Mesenchymal stem cell (in vitro differentiated cells and primary cell): Measurements from ENCODE around the gene LHX3.
"Not testable (repeated sequence)": the region's sequence is repeated elsewhere in the genome, so short reads cannot be mapped to it uniquely, and the experiment has no call there.

Experiments used
- DNase-seq: peaks from one replicate; pipeline ENCODE4 v3.0.0-alpha.2; 2013
- H2AFZ ChIP-seq: one replicate; pipeline ENCODE4 v1.6.1; 2013; ENCODE audit warnings: low read depth, mild to moderate bottlenecking, control low read depth, inconsistent platforms, low read length, moderate library complexity
- H2AK5ac ChIP-seq: 2 replicates; pipeline ENCODE4 v1.6.1; 2013; ENCODE audit warnings: low read length, moderate library complexity, mild to moderate bottlenecking, inconsistent platforms; ENCODE audit not compliant: severe bottlenecking
- H2BK120ac ChIP-seq: one replicate; pipeline ENCODE4 v1.6.1; 2013; ENCODE audit warnings: low read depth, mild to moderate bottlenecking, inconsistent platforms, low read length, moderate library complexity
- H2BK12ac ChIP-seq, 2 experiments: one replicate each; pipeline ENCODE4 v1.6.1; 2013; ENCODE audit warnings: inconsistent platforms in 2 of 2, low read length in 2 of 2, mild to moderate bottlenecking in 2 of 2, moderate library complexity in 2 of 2, control low read depth in 1 of 2
- H2BK15ac ChIP-seq: one replicate; pipeline ENCODE4 v1.6.1; 2013; ENCODE audit warnings: mild to moderate bottlenecking, low read depth, inconsistent platforms; ENCODE audit not compliant: poor library complexity, severe bottlenecking
- H2BK5ac ChIP-seq: 2 replicates; pipeline ENCODE4 v1.6.1; 2013; ENCODE audit warnings: low read depth, mild to moderate bottlenecking, low read length, control low read depth, inconsistent platforms; ENCODE audit not compliant: poor library complexity, severe bottlenecking
- H3K14ac ChIP-seq, 2 experiments: one replicate each; pipeline ENCODE4 v1.6.1; 2013; ENCODE audit warnings: inconsistent platforms in 2 of 2, low read length in 2 of 2, control low read depth in 1 of 2, mild to moderate bottlenecking in 1 of 2, moderate library complexity in 1 of 2
- H3K18ac ChIP-seq, 2 experiments: one replicate each; pipeline ENCODE4 v1.6.1; 2013; ENCODE audit warnings: inconsistent platforms in 2 of 2, low read length in 2 of 2, control low read depth in 1 of 2, low read depth in 1 of 2, mild to moderate bottlenecking in 1 of 2
- H3K23ac ChIP-seq, 2 experiments: one replicate each; pipeline ENCODE4 v1.6.1; 2013; ENCODE audit warnings: inconsistent platforms in 2 of 2, low read length in 2 of 2, mild to moderate bottlenecking in 2 of 2, moderate library complexity in 2 of 2, control low read depth in 1 of 2
- H3K27ac ChIP-seq: 2 replicates; pipeline ENCODE4 v1.5.1; 2013; ENCODE audit warnings: mild to moderate bottlenecking, moderate library complexity, low read length, control low read depth, inconsistent platforms; ENCODE audit not compliant: poor library complexity, severe bottlenecking
- H3K27me3 ChIP-seq, 2 experiments: 2 replicates each; pipeline versions ENCODE4 v1.6.1 to v1.7.0; 2013; ENCODE audit warnings: low read length in 2 of 2, mild to moderate bottlenecking in 2 of 2, moderate library complexity in 2 of 2, control low read depth in 1 of 2, inconsistent platforms in 1 of 2; ENCODE audit not compliant: control insufficient read depth in 1 of 2, insufficient read depth in 1 of 2
- H3K36me3 ChIP-seq, 2 experiments: 2 replicates each; pipeline versions ENCODE4 v1.6.1 to v1.7.0; 2013; ENCODE audit warnings: low read length in 2 of 2, control low read depth in 1 of 2, inconsistent platforms in 1 of 2, low read depth in 1 of 2, mild to moderate bottlenecking in 1 of 2; ENCODE audit not compliant: insufficient read depth in 2 of 2, control insufficient read depth in 1 of 2
- H3K4ac ChIP-seq, 2 experiments: one replicate each; pipeline ENCODE4 v1.6.1; 2013; ENCODE audit warnings: inconsistent platforms in 2 of 2, low read length in 2 of 2, mild to moderate bottlenecking in 2 of 2, moderate library complexity in 2 of 2, control low read depth in 1 of 2, low read depth in 1 of 2
- H3K4me1 ChIP-seq: 2 replicates; pipeline ENCODE4 v1.6.1; 2013; ENCODE audit warnings: low read depth, low read length, control low read depth; ENCODE audit not compliant: control insufficient read depth, insufficient read depth
- H3K4me2 ChIP-seq: 2 replicates; pipeline ENCODE4 v1.6.1; 2013; ENCODE audit warnings: low read length, mild to moderate bottlenecking, inconsistent platforms; ENCODE audit not compliant: poor library complexity, severe bottlenecking
- H3K4me3 ChIP-seq, 2 experiments: 2 replicates each; pipeline versions ENCODE4 v1.5.1 to v1.7.0; 2013; ENCODE audit warnings: low read length in 2 of 2, mild to moderate bottlenecking in 2 of 2, control low read depth in 1 of 2, low read depth in 1 of 2; ENCODE audit not compliant: insufficient read depth in 1 of 2
- H3K79me1 ChIP-seq: replicated peaks from 2 replicates; pipeline ENCODE4 v1.6.1; 2013; ENCODE audit warnings: mild to moderate bottlenecking, control low read depth, low read length, inconsistent platforms; ENCODE audit not compliant: poor library complexity, severe bottlenecking
- H3K9ac ChIP-seq: 2 replicates; pipeline ENCODE4 v1.7.0; 2013; ENCODE audit warnings: mild to moderate bottlenecking, low read length, moderate library complexity
- H3K9me3 ChIP-seq: 2 replicates; pipeline ENCODE4 v1.7.0; 2013; ENCODE audit warnings: mild to moderate bottlenecking, low read length; ENCODE audit not compliant: control insufficient read depth
- H4K8ac ChIP-seq: one replicate; pipeline ENCODE4 v1.6.1; 2013; ENCODE audit warnings: inconsistent platforms, mild to moderate bottlenecking, low read length, moderate library complexity
- H4K91ac ChIP-seq: one replicate; pipeline ENCODE4 v1.6.1; 2013; ENCODE audit warnings: mild to moderate bottlenecking, low read length, inconsistent platforms
- WGBS: methylation state at CpG from one replicate; pipeline ENCODE4 v1.1.7; 2013; ENCODE audit warnings: mixed read lengths; 5-methylcytosine and 5-hydroxymethylcytosine counted together

The LHX3 gene

DNA sequence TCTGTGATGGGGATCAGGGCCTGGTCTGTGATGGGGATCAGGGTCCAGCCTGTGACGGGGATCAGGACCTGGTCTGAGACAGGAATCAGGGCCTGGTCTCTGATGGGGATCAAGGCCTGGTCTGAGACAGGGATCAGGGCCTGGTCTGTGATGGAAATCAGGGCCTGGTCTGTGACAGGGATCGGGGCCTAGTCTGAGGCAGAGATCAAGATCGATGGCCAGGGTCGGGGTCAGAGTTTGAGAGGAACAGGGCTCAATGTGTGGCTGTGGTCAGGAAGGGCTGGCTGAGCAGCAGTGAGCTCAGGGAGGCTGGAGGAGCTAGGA lies 52.4 kb downstream of the LHX3 start:
- H2AFZ ChIP-seq = no peak overlapping the region
- H3K36me3 ChIP-seq = no peaks in the 10 kb centered on the region
- no peak overlapping the region for H4K91ac ChIP-seq
- DNase-seq = no peak
- peak overlapping the region in 1 of 2 experiments; percentile 14 for H3K23ac ChIP-seq
- H3K27ac ChIP-seq = no peak overlapping the region
- no peak overlapping the region for H4K8ac ChIP-seq
- peaks cover 37 to 74% of the 10 kb centered on the region in 2 experiments for H3K27me3 ChIP-seq
- H3K79me1 ChIP-seq = no peaks in the 10 kb centered on the region
- no peak overlapping the region for H2AK5ac ChIP-seq
- no peak overlapping the region for H3K18ac ChIP-seq
- no peak overlapping the region for H3K4me3 ChIP-seq
- H3K4me2 ChIP-seq = no peak overlapping the region
- H3K9me3 ChIP-seq = no peaks in the 10 kb centered on the region
- H3K9ac ChIP-seq = no peak overlapping the region
- H2BK12ac ChIP-seq = no peak overlapping the region
- no peak overlapping the region for H2BK5ac ChIP-seq
- no peak overlapping the region for H3K4ac ChIP-seq
- H2BK15ac ChIP-seq = no peak overlapping the region
- no peaks in the 10 kb centered on the region for H3K4me1 ChIP-seq
- no peak overlapping the region for H2BK120ac ChIP-seq
- WGBS = 88% methylated on average over 4 of the region's 4 CpGs
- H3K14ac ChIP-seq = no peak overlapping the region

DNA sequence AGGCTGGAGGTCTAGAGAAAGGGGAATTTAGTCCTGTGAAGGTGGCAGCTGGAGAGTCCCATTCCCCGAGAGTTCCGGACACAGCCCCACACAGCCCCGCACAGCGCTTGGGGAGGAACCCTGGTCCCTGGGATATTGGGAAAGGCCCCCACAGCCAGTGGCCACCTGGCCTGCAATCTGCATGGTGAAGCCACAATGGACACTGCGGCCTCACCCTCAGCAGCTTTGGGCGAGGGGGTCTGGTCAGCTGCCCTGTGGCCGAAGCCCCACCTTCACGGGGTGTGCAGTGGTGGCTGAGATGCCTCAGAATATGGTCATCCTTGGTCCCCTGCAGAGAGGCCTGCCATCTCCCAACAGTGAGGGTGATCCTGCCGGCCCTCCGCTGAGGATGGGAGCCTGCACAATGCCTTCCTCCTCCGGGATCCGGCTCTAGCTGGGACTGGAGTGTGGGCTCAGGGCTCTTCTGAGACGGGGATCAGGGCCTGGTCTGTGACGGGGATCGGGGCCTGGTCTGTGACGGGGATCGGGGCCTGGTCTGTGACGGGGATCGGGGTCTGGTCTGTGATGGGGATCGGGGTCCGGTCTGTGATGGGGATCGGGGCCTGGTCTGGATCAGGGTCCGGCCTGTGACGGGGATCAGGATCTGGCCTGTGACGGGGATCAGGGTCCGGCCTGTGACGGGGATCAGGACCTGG lies 52.9 kb downstream of the LHX3 start:
- H2AFZ ChIP-seq = no peak overlapping the region
- 74% methylated on average over 25 of the region's 27 CpGs for WGBS
- H2BK12ac ChIP-seq = no peak overlapping the region
- H2BK120ac ChIP-seq = no peak overlapping the region
- H3K4me3 ChIP-seq = no peak overlapping the region
- no peaks in the 10 kb centered on the region for H3K36me3 ChIP-seq
- no peaks in the 10 kb centered on the region for H3K9me3 ChIP-seq
- H3K4me1 ChIP-seq = no peaks in the 10 kb centered on the region
- H3K9ac ChIP-seq = no peak overlapping the region
- H3K23ac ChIP-seq = no peak overlapping the region
- H2BK15ac ChIP-seq = no peak overlapping the region
- H4K91ac ChIP-seq = no peak overlapping the region
- no peak overlapping the region for H3K18ac ChIP-seq
- no peak overlapping the region for H4K8ac ChIP-seq
- no peak overlapping the region for H2AK5ac ChIP-seq
- no peak overlapping the region for H3K27ac ChIP-seq
- H2BK5ac ChIP-seq = no peak overlapping the region
- H3K14ac ChIP-seq = no peak overlapping the region
- H3K4me2 ChIP-seq = no peak overlapping the region
- peaks cover 37 to 74% of the 10 kb centered on the region in 2 experiments for H3K27me3 ChIP-seq
- H3K4ac ChIP-seq = no peak overlapping the region
- no peaks in the 10 kb centered on the region for H3K79me1 ChIP-seq
- DNase-seq = no peak

DNA sequence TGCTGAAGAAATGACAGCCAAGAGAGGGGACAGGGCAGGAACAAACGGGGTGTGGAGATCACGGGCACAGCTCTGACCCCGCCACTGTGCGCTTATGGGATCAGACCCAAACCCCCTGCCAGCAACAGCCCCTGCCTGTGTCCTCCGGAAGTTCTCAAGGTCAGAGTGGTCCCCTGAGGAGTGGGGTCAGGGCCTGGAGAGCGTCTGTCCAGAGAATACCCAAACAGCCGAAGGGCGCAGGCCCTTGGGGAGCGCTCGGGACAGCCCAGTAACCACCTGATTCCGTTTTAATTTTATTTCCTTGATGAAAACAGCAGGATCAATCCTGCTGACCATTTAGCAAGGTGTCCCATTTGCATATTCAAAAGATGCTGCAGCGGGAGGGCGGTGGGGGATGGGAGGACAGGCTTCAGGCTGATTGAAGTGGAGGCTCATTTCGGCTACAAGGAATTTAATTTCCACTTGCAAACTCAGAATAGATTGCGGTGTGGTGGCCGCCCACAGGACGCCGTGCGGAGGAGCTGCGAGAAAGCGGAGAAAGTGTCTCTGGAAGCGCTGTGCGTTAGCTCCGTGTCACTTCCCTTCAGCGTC lies 53.6 kb downstream of the LHX3 start:
- Histone ChIP-seq H3K23ac (no peak overlapping the region), H3K9ac (no peak overlapping the region), H3K4me1 (no peaks in the 10 kb centered on the region), H4K91ac (no peak overlapping the region), H3K9me3 (no peaks in the 10 kb centered on the region), H3K18ac (no peak overlapping the region), H3K14ac (no peak overlapping the region), H3K4ac (no peak overlapping the region), H3K27ac (no peak overlapping the region), H3K79me1 (no peaks in the 10 kb centered on the region), H4K8ac (no peak overlapping the region), H3K4me3 (no peak overlapping the region), H3K27me3 (peaks cover 36 to 74% of the 10 kb centered on the region in 2 experiments), H2BK12ac (no peak overlapping the region), H3K4me2 (no peak overlapping the region), H3K36me3 (no peaks in the 10 kb centered on the region), H2BK120ac (no peak overlapping the region), H2BK5ac (no peak overlapping the region), H2AK5ac (no peak overlapping the region), H2BK15ac (no peak overlapping the region), H2AFZ (no peak overlapping the region)
- WGBS = 32% methylated on average over 22 of the region's 25 CpGs
- DNase-seq = no peak

DNA sequence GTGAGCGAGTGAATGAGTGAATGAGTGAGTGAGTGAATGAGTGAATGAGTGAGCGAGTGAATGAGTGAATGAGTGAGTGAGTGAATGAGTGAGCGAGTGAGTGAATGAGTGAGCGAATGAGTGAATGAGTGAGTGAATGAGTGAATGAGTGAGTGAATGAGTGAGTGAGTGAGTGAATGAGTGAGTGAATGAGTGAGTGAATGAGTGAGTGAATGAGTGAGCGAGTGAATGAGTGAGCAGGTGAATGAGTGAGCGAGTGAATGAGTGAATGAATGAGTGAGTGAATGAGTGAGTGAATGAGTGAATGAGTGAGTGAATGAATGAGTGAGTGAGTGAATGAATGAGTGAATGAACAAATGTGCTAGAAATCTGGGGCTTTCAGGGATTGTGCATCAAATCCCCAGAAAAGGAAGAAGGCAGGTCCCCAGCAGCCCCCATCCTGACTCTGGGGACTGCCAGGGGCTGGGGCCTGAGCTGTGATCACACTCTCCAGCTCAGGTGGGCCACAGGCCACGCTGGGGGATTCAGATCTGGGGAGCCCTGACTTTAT lies 54.2 kb downstream of the LHX3 start:
- H2BK12ac ChIP-seq, H4K91ac ChIP-seq, H3K79me1 ChIP-seq, H3K4me3 ChIP-seq, H3K4ac ChIP-seq, H2BK120ac ChIP-seq, H2BK15ac ChIP-seq, H4K8ac ChIP-seq, H3K4me2 ChIP-seq, H2AK5ac ChIP-seq, H3K4me1 ChIP-seq, H3K14ac ChIP-seq, H3K18ac ChIP-seq, H2BK5ac ChIP-seq, H2AFZ ChIP-seq, H3K9ac ChIP-seq, H3K27ac ChIP-seq, H3K36me3 ChIP-seq, H3K9me3 ChIP-seq, H3K23ac ChIP-seq, DNase-seq: not testable (repeated sequence)
- H3K27me3 ChIP-seq = peaks cover 37 to 74% of the 10 kb centered on the region in 2 experiments
- 84% methylated on average over 7 of the region's 7 CpGs for WGBS
